ENCODE data around the gene RTBDN. TPM values are rescaled to one million over a fixed set of nuclear protein-coding genes. Genes with fewer than 3 reads are reported as not detected.

The RTBDN gene
- total and polyA plus RNA-seq, 10 of the 15 experiments (the other 5 are each of a cell fraction or from before 2014, with no cell fraction given), result 0.45 TPM; not detected in 9

DNA sequence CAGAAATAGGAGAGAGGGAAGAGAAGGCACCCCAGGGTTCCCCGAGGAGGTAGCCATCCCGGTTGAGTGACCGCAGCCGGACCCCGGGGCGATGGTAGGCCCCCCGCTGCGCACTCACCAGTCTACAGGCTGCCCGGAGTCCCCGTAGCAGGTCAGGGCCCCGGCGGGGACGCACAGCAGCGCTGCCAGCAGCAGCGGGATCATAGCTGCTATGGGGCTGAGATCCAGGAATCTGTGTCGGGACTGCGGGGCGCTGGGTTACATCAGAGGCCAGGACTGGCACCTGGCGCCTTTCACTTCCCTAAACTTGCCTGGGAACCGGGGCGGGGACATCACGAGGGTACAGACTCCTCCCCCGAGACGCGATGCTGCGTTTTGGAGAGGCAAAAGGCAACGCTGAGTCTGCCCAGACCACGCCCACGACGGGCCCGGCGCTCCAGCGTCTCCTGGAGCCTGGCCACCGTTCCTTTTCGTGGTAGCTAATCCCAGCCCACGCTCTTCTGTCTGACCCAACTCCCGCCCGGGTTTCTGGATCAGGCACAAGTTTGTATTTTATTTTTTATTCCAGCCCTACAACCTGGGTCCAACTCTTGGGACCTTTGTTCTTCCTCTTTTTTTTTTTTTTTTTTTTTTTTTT lies 46.9 kb upstream of the RTBDN start, which contains the start of gene DNASE2 (continued):
- TF ChIP-seq, protein P1, sequence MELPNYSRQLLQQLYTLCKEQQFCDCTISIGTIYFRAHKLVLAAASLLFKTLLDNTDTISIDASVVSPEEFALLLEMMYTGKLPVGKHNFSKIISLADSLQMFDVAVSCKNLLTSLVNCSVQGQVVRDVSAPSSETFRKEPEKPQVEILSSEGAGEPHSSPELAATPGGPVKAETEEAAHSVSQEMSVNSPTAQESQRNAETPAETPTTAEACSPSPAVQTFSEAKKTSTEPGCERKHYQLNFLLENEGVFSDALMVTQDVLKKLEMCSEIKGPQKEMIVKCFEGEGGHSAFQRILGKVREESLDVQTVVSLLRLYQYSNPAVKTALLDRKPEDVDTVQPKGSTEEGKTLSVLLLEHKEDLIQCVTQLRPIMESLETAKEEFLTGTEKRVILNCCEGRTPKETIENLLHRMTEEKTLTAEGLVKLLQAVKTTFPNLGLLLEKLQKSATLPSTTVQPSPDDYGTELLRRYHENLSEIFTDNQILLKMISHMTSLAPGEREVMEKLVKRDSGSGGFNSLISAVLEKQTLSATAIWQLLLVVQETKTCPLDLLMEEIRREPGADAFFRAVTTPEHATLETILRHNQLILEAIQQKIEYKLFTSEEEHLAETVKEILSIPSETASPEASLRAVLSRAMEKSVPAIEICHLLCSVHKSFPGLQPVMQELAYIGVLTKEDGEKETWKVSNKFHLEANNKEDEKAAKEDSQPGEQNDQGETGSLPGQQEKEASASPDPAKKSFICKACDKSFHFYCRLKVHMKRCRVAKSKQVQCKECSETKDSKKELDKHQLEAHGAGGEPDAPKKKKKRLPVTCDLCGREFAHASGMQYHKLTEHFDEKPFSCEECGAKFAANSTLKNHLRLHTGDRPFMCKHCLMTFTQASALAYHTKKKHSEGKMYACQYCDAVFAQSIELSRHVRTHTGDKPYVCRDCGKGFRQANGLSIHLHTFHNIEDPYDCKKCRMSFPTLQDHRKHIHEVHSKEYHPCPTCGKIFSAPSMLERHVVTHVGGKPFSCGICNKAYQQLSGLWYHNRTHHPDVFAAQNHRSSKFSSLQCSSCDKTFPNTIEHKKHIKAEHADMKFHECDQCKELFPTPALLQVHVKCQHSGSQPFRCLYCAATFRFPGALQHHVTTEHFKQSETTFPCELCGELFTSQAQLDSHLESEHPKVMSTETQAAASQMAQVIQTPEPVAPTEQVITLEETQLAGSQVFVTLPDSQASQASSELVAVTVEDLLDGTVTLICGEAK (IDR thresholded peaks at IDR 0.05; ENCODE audit: borderline replicate concordance), result no peak
- TF ChIP-seq SMAD1 (IDR thresholded peaks at IDR 0.05; ENCODE audit: low read depth, partially characterized antibody), result no peak
- no peak for TF ChIP-seq KDM1A (IDR thresholded peaks at IDR 0.05; ENCODE audit: borderline replicate concordance)
- no peak for TF ChIP-seq TBL1XR1 (IDR thresholded peaks at IDR 0.05; ENCODE audit: low read depth, low read length)
- TF ChIP-seq ESRRA (IDR thresholded peaks at IDR 0.05; ENCODE audit: low read length), result no peak
- TF ChIP-seq IRF4 (IDR thresholded peaks at IDR 0.05; ENCODE audit: low read depth, low read length), result peak; percentile 80
- TF ChIP-seq NFIC (IDR thresholded peaks at IDR 0.05; ENCODE audit: low read depth, low read length), result peak; percentile 29; the same call in 1 of the 2 replicates
- TF ChIP-seq IKZF2 (IDR thresholded peaks at IDR 0.05), result peak; percentile 91
- peak; percentile 95 for TF ChIP-seq DPF2 (IDR thresholded peaks at IDR 0.05)
- TF ChIP-seq MYC (IDR thresholded peaks at IDR 0.05; ENCODE audit: insufficient read depth, insufficient read length, insufficient replicate concordance, low read length, severe bottlenecking), result no peak
- no peak for TF ChIP-seq SREBF1 (IDR thresholded peaks at IDR 0.05; ENCODE audit: low read length)
- TF ChIP-seq BMI1 (IDR thresholded peaks at IDR 0.05; ENCODE audit: borderline replicate concordance), result no peak
- TF ChIP-seq, protein P2, sequence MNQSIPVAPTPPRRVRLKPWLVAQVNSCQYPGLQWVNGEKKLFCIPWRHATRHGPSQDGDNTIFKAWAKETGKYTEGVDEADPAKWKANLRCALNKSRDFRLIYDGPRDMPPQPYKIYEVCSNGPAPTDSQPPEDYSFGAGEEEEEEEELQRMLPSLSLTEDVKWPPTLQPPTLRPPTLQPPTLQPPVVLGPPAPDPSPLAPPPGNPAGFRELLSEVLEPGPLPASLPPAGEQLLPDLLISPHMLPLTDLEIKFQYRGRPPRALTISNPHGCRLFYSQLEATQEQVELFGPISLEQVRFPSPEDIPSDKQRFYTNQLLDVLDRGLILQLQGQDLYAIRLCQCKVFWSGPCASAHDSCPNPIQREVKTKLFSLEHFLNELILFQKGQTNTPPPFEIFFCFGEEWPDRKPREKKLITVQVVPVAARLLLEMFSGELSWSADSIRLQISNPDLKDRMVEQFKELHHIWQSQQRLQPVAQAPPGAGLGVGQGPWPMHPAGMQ (IDR thresholded peaks at IDR 0.05; ENCODE audit: borderline replicate concordance), result no peak
- TF ChIP-seq, protein P3, sequence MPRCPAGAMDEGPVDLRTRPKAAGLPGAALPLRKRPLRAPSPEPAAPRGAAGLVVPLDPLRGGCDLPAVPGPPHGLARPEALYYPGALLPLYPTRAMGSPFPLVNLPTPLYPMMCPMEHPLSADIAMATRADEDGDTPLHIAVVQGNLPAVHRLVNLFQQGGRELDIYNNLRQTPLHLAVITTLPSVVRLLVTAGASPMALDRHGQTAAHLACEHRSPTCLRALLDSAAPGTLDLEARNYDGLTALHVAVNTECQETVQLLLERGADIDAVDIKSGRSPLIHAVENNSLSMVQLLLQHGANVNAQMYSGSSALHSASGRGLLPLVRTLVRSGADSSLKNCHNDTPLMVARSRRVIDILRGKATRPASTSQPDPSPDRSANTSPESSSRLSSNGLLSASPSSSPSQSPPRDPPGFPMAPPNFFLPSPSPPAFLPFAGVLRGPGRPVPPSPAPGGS (IDR thresholded peaks at IDR 0.05; ENCODE audit: borderline replicate concordance, insufficient read depth, low read depth, low read length, poor library complexity, severe bottlenecking), result no peak
- TF ChIP-seq RB1 (IDR thresholded peaks at IDR 0.05; ENCODE audit: borderline replicate concordance), result no peak
- TF ChIP-seq, protein P4, sequence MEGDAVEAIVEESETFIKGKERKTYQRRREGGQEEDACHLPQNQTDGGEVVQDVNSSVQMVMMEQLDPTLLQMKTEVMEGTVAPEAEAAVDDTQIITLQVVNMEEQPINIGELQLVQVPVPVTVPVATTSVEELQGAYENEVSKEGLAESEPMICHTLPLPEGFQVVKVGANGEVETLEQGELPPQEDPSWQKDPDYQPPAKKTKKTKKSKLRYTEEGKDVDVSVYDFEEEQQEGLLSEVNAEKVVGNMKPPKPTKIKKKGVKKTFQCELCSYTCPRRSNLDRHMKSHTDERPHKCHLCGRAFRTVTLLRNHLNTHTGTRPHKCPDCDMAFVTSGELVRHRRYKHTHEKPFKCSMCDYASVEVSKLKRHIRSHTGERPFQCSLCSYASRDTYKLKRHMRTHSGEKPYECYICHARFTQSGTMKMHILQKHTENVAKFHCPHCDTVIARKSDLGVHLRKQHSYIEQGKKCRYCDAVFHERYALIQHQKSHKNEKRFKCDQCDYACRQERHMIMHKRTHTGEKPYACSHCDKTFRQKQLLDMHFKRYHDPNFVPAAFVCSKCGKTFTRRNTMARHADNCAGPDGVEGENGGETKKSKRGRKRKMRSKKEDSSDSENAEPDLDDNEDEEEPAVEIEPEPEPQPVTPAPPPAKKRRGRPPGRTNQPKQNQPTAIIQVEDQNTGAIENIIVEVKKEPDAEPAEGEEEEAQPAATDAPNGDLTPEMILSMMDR (IDR thresholded peaks at IDR 0.05 in 2 of 3, conservative IDR thresholded peaks at IDR 0.05 in 1 of 3; ENCODE audit: control insufficient read depth in 2 of 3, extremely low read depth in 1 of 3, insufficient read depth in 1 of 3, low read depth in 3 of 3, low read length in 3 of 3), result no peak
- no peak for TF ChIP-seq NFYB (IDR thresholded peaks at IDR 0.05; ENCODE audit: insufficient read depth, low read depth, low read length)
- TF ChIP-seq, protein P5, sequence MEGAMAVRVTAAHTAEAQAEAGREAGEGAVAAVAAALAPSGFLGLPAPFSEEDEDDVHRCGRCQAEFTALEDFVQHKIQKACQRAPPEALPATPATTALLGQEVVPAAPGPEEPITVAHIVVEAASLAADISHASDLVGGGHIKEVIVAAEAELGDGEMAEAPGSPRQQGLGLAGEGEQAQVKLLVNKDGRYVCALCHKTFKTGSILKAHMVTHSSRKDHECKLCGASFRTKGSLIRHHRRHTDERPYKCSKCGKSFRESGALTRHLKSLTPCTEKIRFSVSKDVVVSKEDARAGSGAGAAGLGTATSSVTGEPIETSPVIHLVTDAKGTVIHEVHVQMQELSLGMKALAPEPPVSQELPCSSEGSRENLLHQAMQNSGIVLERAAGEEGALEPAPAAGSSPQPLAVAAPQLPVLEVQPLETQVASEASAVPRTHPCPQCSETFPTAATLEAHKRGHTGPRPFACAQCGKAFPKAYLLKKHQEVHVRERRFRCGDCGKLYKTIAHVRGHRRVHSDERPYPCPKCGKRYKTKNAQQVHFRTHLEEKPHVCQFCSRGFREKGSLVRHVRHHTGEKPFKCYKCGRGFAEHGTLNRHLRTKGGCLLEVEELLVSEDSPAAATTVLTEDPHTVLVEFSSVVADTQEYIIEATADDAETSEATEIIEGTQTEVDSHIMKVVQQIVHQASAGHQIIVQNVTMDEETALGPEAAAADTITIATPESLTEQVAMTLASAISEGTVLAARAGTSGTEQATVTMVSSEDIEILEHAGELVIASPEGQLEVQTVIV (IDR thresholded peaks at IDR 0.05; ENCODE audit: borderline replicate concordance, partially characterized antibody), result no peak
